ENCODE results near the gene MRPS27.

- TF ChIP-seq, protein P1, sequence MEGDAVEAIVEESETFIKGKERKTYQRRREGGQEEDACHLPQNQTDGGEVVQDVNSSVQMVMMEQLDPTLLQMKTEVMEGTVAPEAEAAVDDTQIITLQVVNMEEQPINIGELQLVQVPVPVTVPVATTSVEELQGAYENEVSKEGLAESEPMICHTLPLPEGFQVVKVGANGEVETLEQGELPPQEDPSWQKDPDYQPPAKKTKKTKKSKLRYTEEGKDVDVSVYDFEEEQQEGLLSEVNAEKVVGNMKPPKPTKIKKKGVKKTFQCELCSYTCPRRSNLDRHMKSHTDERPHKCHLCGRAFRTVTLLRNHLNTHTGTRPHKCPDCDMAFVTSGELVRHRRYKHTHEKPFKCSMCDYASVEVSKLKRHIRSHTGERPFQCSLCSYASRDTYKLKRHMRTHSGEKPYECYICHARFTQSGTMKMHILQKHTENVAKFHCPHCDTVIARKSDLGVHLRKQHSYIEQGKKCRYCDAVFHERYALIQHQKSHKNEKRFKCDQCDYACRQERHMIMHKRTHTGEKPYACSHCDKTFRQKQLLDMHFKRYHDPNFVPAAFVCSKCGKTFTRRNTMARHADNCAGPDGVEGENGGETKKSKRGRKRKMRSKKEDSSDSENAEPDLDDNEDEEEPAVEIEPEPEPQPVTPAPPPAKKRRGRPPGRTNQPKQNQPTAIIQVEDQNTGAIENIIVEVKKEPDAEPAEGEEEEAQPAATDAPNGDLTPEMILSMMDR (IDR thresholded peaks at IDR 0.05): no peak
- TF ChIP-seq POLR2A (IDR thresholded peaks at IDR 0.05): no peak
Measured at GRCh38 chr5:72204946-72205345, 115.1 kb downstream of the MRPS27 start.
